ENCODE data around the gene COL4A2. TPM values are rescaled to one million over a fixed set of nuclear protein-coding genes. Genes with fewer than 3 reads are reported as not detected.

COL4A2 gene
- total RNA-seq, 1 experiment from 2014 or later: 1.6 TPM

DNA sequence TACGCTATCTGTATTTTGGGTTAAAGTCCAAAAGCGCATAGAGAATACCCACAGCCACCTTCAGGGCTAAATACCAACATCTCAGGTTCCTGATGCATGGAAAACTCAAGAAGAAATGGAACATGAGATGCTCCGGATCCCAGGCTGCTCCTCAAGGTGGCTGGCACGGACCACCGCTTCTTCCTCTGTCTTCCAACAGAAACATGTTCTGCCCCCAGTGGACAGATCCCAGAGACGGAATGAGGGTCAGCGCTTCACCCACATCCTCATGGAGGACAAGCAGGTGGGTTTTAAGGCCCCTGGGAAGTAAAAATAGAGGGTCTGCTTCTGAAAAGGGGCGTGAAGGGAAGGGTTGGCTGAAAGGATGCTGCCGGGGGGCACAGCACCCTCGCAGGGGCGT, 17.4 kb upstream of the COL4A2 start:
- no peak overlapping the region for H3K27ac ChIP-seq (ENCODE audit: low read depth, low read length)
- no peak overlapping the region for H2AFZ ChIP-seq (ENCODE audit: low read depth, low read length, poor library complexity, severe bottlenecking)
- no TSS peak for BruUV-seq (replicated peaks)
- H3K79me2 ChIP-seq (ENCODE audit: insufficient read depth, low read length): no peaks in the 10 kb centered on the region
- CTCF ChIA-PET: no interaction called here
- DNase-seq (ENCODE audit: low read depth, low spot score): no peak
- RAD21 ChIA-PET (ENCODE audit: low non-redundant PET in 1 of 2, low total read pairs in 2 of 2, uncharacterized antibody in 2 of 2, unreplicated experiment in 2 of 2): no interaction called here
- no peaks in the 10 kb centered on the region for H4K20me1 ChIP-seq (ENCODE audit: insufficient read depth)
- no peaks in the 10 kb centered on the region for H3K9me2 ChIP-seq (ENCODE audit: insufficient read depth)
- POLR2A ChIA-PET: no interaction called here
- ATAC-seq: no peak
- no peaks in the 10 kb centered on the region for H3K36me3 ChIP-seq (ENCODE audit: control insufficient read depth in 1 of 2, insufficient read depth in 2 of 2, low read length in 2 of 2)
- no peaks in the 10 kb centered on the region for H3K4me1 ChIP-seq (ENCODE audit: control insufficient read depth in 1 of 2, insufficient read depth in 2 of 2, low read length in 2 of 2)
- H3K9ac ChIP-seq (ENCODE audit: low read length): no peak overlapping the region
- no peak overlapping the region for H3K4me2 ChIP-seq (ENCODE audit: low read length)
- no peaks in the 10 kb centered on the region for H3K9me3 ChIP-seq (ENCODE audit: control insufficient read depth in 1 of 2, insufficient read depth in 1 of 2, low read depth in 1 of 2, low read length in 2 of 2)
- no peak overlapping the region for H3K4me3 ChIP-seq (replicated peaks in 1 of 2; ENCODE audit: low read depth in 1 of 2, low read length in 2 of 2)
- peaks cover 30% of the 10 kb centered on the region for H3K27me3 ChIP-seq (ENCODE audit: insufficient read depth, low read length)
- TF ChIP-seq, protein P1, sequence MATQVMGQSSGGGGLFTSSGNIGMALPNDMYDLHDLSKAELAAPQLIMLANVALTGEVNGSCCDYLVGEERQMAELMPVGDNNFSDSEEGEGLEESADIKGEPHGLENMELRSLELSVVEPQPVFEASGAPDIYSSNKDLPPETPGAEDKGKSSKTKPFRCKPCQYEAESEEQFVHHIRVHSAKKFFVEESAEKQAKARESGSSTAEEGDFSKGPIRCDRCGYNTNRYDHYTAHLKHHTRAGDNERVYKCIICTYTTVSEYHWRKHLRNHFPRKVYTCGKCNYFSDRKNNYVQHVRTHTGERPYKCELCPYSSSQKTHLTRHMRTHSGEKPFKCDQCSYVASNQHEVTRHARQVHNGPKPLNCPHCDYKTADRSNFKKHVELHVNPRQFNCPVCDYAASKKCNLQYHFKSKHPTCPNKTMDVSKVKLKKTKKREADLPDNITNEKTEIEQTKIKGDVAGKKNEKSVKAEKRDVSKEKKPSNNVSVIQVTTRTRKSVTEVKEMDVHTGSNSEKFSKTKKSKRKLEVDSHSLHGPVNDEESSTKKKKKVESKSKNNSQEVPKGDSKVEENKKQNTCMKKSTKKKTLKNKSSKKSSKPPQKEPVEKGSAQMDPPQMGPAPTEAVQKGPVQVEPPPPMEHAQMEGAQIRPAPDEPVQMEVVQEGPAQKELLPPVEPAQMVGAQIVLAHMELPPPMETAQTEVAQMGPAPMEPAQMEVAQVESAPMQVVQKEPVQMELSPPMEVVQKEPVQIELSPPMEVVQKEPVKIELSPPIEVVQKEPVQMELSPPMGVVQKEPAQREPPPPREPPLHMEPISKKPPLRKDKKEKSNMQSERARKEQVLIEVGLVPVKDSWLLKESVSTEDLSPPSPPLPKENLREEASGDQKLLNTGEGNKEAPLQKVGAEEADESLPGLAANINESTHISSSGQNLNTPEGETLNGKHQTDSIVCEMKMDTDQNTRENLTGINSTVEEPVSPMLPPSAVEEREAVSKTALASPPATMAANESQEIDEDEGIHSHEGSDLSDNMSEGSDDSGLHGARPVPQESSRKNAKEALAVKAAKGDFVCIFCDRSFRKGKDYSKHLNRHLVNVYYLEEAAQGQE (IDR thresholded peaks at IDR 0.05; ENCODE audit: low read depth): no peak
- TF ChIP-seq YY1 (IDR thresholded peaks at IDR 0.05; ENCODE audit: extremely low read depth, insufficient replicate concordance, low read depth, low read length) (no peak), CTCF (IDR thresholded peaks at IDR 0.05 in 2 of 3, conservative IDR thresholded peaks at IDR 0.05 in 1 of 3; ENCODE audit: borderline replicate concordance in 1 of 3, insufficient read depth in 1 of 3, low read depth in 2 of 3, low read length in 2 of 3) (no peak), JUND (IDR thresholded peaks at IDR 0.05) (no peak), CBX3 (IDR thresholded peaks at IDR 0.05; ENCODE audit: low read depth) (no peak), EGR1 (IDR thresholded peaks at IDR 0.05; ENCODE audit: low read depth) (no peak), ZNF274 (IDR thresholded peaks at IDR 0.05; ENCODE audit: low read depth, low read length) (no peak), ATF3 (IDR thresholded peaks at IDR 0.05) (no peak), ELF1 (IDR thresholded peaks at IDR 0.05; ENCODE audit: borderline replicate concordance, low read depth) (no peak), ZFX (IDR thresholded peaks at IDR 0.05) (no peak), EZH2phosphoT487 (IDR thresholded peaks at IDR 0.05; ENCODE audit: borderline replicate concordance) (no peak), FOSL1 (IDR thresholded peaks at IDR 0.05; ENCODE audit: low read depth) (no peak), POLR2AphosphoS5 (IDR thresholded peaks at IDR 0.05; ENCODE audit: low read depth, low read length) (no peak), TCF7L2 (IDR thresholded peaks at IDR 0.05; ENCODE audit: borderline replicate concordance, extremely low read depth, insufficient read depth, insufficient read length) (no peak), SP1 (IDR thresholded peaks at IDR 0.05; ENCODE audit: low read depth) (no peak), CEBPB (IDR thresholded peaks at IDR 0.05; ENCODE audit: low read depth) (no peak), POLR2A (IDR thresholded peaks at IDR 0.05; ENCODE audit: borderline replicate concordance, extremely low read depth, insufficient read depth, insufficient read length) (no peak), SRF (IDR thresholded peaks at IDR 0.05; ENCODE audit: low read depth) (no peak), ZBTB33 (IDR thresholded peaks at IDR 0.05; ENCODE audit: extremely low read depth, insufficient replicate concordance, low read length) (no peak)
- TF ChIP-seq, protein P2, sequence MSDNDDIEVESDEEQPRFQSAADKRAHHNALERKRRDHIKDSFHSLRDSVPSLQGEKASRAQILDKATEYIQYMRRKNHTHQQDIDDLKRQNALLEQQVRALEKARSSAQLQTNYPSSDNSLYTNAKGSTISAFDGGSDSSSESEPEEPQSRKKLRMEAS (IDR thresholded peaks at IDR 0.05): no peak
- intact Hi-C loops (cut with micrococcal nuclease): no loop called here
